GM15510 (cell line): ENCODE measurements around the gene ASNSD1.
A peak's percentile ranks its signal among the peaks of the same experiment; 100 is the strongest.

Experiments used
- POLR2A ChIP-seq: IDR thresholded peaks from 3 replicates; pipeline ENCODE4 v1.6.1; 2011; ENCODE audit warnings: borderline replicate concordance; ENCODE audit not compliant: insufficient read length; ENCODE audit errors: extremely low read depth

ASNSD1 gene

GRCh38 chr2:189662669-189663226 is 1.5 kb downstream of the ASNSD1 start:
- no peak for TF ChIP-seq POLR2A

- no peak for TF ChIP-seq POLR2A
Observed at GRCh38 chr2:189669913-189670312, 8.7 kb downstream of the ASNSD1 start.

DNA sequence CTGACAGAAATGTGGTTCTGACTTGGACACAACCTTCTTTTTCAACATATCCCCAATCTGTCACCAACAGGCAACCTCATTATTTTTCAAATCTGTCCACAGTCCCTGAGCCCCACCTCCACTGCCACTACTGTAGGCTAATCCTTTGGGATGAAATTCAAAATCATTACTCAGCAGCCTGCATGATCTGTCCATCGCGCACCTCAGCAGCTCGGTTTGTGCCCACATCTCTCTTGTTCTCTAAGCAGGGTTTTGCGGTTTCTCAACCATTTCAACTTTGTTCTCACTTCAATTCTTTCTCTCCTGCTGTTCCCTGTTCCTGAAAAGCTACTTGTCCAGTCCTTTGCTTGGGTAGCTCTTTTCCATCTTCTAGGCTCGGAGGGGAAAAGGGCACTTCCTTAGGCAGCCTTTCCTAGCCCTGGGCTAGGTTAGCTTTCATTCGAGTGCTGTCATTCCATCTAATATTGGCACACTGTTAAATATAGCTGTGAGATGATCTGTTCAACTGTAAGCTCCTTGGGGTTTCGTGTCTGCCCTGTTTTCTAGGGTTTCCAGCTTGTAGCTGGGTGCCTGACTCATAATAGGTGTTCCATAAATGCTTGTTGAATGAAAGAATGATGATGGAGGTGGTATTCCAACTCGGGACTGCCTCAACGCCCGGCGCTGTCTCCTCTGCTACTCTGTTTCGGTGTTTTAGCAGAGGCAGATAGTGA is 12.6 kb downstream of the ASNSD1 start:
- no peak for TF ChIP-seq POLR2A

GRCh38 chr2:189674374-189675112 is 13.3 kb downstream of the ASNSD1 start, which contains the start of gene ANKAR:
TSS of gene ANKAR (plus strand) at chr2:189674670. CDS start at chr2:189676491, 1,821 bp downstream.
- TF ChIP-seq POLR2A, result peak; percentile 59

DNA sequence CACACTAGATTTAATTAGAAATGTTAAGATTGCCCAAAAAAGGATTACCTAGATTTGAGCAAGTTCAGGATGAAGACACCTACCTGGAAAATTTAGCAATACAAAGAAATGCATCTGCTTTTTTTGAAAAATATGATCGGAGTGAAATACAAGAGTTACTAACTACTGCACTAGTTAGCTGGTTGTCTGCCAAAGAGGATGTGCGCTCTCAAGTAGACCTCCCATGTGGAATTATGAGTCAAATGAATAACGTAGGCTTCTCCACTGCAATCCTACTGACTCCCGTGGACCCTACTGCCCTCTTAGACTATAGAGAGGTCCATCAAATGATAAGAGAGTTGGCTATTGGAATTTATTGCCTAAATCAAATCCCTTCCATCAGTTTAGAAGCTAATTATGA is 15.2 kb downstream of the ASNSD1 start:
- TF ChIP-seq POLR2A, result no peak

DNA sequence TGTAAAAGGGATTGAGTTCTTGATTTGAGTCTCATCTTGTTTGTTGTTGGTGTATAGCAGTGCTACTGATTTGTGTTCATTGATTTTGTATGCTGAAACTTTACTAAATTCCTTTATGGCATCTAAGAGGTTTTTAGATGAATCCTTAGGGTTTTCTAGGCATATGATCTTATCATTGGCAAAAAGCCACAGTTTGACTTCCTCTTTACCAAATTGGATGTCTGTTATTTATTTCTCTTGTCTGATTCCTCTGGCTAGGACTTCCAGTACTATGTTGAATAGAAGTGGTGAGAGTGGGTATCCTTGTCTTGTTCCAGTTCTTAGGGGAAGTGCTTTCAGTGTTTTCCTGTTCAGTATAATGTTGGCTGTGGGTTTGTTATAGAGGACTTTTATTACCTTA is 18.0 kb downstream of the ASNSD1 start:
- no peak for TF ChIP-seq POLR2A

GRCh38 chr2:189681203-189681602 is 19.9 kb downstream of the ASNSD1 start:
- no peak for TF ChIP-seq POLR2A

GRCh38 chr2:189681903-189682302 is 20.6 kb downstream of the ASNSD1 start:
- TF ChIP-seq POLR2A, result no peak

DNA sequence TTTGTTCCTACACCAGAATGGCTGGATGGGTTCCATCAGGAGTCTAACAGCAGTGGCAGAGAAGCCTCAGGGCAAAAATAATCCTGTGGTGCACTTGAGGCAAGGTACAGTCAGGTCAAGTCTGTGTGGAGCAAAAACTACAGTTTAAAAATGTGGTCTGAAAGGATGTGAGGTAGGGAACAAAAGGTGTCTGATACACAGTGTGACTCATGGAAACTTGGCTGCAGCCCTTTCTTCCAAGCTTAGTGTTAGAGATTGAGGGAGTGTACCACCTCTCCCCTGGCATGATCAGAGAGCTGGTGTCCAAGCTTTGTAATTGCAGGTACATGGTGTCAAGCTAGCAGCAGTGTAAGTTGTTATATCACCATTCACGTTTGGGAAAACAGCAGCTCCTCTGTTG is 22.1 kb downstream of the ASNSD1 start:
- no peak for TF ChIP-seq POLR2A

GRCh38 chr2:189684811-189685210 is 23.6 kb downstream of the ASNSD1 start:
- no peak for TF ChIP-seq POLR2A

- TF ChIP-seq POLR2A, result no peak
Observed at GRCh38 chr2:189685540-189686229, 24.4 kb downstream of the ASNSD1 start.

DNA sequence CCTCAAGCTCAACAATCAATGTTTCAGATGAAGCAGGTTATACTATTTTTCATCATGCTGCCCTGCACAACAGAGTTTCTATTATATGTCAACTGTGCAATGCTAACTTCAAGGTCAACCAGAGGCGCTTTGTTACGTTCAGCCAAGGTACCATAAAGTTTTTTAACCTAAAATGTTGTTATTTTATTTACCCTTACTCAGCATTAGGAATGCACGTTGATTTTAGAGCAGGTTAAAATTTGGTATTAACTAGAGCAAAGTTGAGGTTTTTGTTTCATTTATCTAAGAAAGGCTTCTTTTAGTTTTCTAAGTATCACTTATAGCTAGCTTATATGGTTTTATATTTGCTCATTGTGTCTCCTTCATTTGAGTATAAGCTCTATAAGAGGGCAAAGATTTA is 35.0 kb downstream of the ASNSD1 start:
- TF ChIP-seq POLR2A, result no peak

DNA sequence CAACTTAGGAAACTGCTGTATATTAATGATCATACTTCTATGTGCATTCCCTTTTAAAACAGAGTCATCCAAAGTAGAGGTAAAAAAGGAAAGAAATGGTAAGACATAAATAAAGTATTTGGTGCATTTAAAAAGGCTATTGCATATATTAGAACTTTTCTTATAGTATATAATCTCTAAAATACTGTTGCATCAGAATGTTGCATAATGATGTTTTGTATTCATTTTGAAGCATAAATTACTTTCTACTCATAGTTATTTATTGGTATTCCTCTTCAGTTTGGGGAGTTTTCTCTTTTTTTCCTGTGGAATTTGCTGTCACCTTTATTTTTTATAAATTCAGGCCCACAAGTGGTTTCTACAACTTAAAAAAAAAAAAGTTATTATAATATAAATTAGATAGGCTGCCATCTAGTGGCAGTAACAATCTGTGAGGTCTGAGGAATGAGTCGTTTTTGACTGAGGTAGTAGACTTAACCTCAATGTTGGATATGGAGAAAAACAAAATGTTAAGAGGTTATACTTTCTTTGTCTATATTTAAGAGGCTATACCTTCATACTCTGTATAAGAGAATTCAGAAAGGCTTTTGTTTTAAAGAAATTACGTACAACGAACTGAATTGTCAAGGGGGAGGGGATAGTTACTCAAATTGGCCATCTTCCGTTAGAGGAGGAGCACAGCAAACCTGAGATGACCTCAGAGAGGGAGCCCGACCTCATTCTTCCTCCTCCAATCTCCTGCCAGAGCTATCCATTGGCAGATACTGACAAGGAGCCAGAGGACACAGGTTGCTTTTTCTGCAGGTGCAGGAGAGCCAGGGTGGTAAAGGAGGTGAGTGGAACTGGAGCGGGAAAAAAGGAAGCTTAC is 37.0 kb downstream of the ASNSD1 start:
- TF ChIP-seq POLR2A, result no peak

DNA sequence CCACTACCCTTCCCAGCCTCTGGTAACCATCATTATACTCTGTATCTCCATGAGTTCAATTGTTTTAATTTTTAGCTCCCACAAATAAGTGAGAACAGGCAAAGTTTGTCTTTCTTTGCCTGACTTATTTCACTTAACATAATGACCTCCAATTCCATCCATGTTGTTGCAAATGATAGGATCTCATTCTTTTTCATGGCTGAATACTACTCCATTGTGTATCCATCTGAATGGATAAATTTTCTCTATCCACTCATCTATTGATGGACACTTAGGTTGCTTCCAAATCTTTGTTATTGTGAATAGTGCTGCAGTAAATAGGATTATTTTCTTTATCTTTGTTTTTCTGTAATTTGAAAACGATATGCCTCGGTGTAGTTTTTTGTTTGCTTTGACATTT is 39.4 kb downstream of the ASNSD1 start:
- TF ChIP-seq POLR2A, result no peak
